HG02840 (cell line): ENCODE data around the gene ZNF121.
"Not testable (repeated sequence)": the region's sequence is repeated elsewhere in the genome, so short reads cannot be mapped to it uniquely, and the experiment has no call there.

Experiments used
- ATAC-seq: cut with Tn5 transposase; IDR thresholded peaks from one replicate; pipeline ENCODE4 v1.9.1; 2021; ENCODE audit warnings: mild to moderate bottlenecking, moderate library complexity, moderate number of reproducible peaks; ENCODE audit not compliant: unreplicated experiment, low FRiP score

The ZNF121 gene

DNA sequence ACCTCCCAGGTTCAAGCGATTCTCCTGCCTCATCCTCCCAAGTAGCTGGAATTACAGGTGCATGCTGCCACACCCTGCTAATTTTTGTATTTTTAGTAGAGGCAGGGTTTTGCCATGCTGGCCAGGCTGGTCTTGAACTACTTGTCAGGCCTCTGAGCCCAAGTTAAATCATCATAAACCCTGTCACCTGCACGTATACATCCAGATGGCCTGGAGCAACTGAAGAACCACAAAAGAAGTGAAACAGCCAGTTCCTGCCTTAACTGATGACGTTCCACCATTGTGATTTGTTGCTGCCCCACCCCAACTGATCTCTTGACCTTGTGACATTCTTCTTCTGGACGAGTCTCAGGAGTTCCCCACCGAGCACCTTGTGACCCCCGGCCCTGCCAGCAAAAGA lies 45.1 kb downstream of the ZNF121 start:
- not testable (repeated sequence) for ATAC-seq

DNA sequence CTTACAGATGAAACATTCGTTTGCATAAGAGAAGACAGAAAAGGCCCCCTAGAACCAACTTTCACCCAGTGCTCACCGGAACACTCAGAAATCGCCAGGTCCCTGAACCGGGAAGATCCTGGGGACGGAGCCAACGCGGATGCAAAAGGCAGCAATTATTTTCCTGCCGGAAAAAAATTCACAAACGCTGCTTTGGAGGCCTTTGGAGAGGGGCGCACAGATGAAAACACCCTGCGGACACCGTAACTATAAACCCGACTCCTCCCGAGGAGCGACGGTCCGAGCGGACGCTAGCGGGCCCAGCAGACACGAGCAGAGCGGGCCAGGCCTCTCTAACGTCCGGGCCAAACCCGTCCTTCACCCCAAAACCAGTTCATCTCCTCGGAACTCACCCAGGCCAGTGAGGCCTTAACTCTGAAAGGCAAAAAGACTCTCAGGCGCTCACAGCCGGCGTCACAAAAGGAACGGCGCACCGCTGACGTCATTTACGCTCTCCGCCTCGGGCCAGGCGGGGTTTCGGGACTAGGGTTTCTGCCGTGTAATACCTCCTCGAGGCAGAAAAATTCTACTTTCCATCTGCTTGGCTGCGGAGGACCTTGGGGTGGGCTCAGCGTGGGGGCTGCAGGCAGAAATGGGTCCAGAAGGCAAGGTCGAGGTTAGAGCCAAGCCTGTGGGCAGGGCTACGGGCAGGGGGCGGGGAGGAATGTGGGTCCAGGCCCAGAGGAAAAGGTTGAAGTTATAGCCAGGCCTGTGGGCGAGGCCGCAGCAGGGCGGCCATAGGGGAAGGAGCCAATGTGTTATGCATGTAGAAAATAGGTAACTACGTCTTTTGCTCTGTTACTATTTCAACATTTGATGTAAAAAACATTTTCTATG lies 45.9 kb downstream of the ZNF121 start, which contains the start of gene ZNF426:
Gene ZNF426, minus strand, starts transcription at position 463 of the 876 bp plus-strand sequence. CDS start 2,413 bp downstream, outside the sequence.
- peak; percentile 51 for ATAC-seq

DNA sequence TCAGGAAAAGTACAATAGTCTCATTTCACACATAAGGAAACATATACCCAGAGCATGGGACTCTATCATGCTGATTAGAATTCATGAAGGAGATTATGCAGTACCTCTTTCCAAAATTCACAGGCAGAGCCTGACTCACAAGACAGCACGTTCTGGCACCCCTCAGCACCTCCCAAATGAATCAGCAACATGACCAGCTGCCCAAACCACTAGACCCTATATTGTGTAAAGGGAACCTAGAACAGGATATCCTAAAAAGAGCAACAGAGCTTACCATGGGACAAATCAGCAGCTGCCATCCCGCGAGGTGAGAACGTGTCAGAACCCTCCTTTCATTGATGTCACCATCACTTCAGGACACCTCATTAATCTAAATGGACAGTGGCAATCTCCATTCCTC lies 48.4 kb downstream of the ZNF121 start:
- ATAC-seq = no peak

DNA sequence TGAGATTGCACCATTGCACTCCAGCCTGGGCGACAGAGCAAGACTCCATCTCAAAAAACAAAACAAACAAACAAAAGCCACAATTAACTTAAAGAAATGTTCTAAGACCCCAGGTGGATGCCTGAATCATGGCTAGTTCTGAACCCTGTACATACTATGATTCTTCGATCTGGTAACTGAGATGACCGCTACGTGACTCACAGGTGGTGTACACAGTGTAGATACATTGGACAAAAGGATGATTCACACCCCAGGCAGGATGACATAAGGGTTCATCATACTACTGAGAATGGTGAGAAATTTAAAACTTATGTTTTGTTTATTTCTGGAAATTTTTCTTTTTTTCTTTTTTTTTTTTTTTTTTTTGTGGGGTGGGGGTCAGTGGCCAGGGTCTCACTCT lies 52.4 kb downstream of the ZNF121 start:
- no peak for ATAC-seq

DNA sequence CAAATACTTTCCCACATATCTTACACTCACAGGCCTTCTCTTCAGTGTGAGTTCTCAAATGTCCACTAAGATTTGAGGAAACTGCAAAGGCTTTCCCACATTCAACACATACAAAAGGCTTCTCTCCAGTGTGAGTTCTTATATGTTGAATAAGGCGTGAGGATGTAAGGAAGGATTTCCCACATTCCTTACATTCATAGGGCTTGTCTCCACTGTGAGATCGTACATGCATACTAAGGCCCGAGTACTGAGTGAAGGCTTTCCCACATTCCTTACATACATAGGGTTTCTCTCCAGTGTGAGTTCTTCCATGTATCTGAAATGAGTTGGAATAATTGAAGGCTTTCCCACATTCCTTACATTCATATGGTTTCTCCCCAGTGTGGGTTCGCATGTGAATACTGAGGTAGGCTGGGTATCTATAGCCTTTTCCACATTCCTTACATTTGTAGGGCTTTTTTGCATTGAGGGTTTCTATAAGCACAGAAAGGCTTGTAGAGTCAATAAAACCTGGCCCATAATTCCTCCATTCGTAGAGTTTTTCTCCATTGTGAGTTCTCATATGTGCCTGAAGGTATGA lies 55.5 kb downstream of the ZNF121 start:
- ATAC-seq = no peak

DNA sequence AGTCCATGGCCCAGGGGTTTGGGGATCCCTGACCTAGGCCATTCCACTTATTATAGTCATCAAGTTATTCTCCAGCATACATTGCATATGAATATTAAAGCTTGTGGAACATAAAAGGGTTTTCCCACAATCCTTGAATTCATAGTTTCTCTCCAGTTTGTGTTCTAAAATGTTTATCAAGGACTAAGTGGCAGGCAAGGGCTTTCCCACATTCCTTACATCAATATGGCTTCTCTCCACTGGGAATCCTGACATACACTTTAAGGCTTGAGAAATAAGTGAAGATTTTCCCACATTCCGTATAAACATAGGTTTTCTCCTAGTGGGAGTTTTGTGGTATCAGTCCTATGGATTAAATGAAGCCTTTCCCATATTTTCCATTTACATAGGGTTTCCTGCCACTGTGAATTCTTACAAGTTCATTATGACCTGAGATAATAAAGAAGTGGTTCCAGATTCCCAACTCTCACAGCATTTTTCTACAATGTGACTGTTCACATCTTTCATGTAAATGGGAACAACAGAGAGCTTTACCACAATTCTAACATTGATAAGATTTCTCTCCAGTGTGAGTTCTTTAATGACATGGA lies 60.3 kb downstream of the ZNF121 start:
- ATAC-seq = no peak
